Uterus (tissue), 2 donors: ENCODE measurements around the gene TMEM164.

Source experiments
- POLR2A ChIP-seq, 2 donors: fragments of 450-650 bp; IDR thresholded peaks; one replicate each; pipeline ENCODE4 v1.6.1; 2016; ENCODE audit warnings: antibody characterized with exemption in 2 of 2, mild to moderate bottlenecking in 1 of 2, moderate library complexity in 1 of 2
- TF ChIP-seq, protein P1 (sequence below), 4 experiments: fragments of 200-600 bp in 2 of 4; fragments of 450-650 bp in 2 of 4; sonication (generic) in 2 of 4; IDR thresholded peaks; one replicate each; pipeline ENCODE4 v1.5.1; 2016 to 2019; ENCODE audit warnings: antibody characterized with exemption in 4 of 4, mild to moderate bottlenecking in 2 of 4, moderate library complexity in 1 of 4

DNA sequence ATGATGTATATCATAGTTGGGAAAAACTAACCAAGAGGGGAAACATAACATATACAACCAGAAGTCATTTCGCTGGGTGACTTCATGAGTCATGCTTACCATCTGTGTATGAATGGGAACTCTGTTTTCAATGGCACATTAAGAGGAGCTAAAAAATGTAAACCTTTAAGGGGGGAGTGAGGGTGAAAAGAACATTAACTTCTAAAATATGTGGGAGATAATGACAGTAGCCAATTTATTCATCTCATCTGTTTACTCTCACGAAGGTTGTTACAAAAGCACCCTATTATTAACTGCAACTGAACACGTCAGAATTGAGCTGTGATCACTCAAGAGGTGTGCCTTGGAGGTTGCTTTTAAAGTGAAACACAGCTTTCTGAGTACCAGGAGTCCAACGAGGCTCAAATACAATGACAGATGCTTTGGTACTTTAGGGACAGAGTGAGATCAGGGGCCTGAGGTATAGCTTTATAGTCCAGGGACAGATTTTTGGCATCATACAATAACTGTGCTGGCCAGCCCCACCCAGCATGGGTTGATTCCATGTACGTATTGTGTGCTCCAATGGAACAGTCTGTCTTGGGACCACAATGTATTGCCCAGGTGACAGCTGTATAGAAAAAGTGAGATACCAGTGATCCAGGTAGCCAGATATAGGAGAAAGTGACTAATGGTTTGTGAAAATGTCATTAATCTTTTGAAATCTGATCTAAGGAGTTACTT lies 207.7 kb downstream of the TMEM164 start:
- TF ChIP-seq, protein P1, sequence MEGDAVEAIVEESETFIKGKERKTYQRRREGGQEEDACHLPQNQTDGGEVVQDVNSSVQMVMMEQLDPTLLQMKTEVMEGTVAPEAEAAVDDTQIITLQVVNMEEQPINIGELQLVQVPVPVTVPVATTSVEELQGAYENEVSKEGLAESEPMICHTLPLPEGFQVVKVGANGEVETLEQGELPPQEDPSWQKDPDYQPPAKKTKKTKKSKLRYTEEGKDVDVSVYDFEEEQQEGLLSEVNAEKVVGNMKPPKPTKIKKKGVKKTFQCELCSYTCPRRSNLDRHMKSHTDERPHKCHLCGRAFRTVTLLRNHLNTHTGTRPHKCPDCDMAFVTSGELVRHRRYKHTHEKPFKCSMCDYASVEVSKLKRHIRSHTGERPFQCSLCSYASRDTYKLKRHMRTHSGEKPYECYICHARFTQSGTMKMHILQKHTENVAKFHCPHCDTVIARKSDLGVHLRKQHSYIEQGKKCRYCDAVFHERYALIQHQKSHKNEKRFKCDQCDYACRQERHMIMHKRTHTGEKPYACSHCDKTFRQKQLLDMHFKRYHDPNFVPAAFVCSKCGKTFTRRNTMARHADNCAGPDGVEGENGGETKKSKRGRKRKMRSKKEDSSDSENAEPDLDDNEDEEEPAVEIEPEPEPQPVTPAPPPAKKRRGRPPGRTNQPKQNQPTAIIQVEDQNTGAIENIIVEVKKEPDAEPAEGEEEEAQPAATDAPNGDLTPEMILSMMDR (IDR thresholded peaks at IDR 0.05): no peak
- TF ChIP-seq POLR2A (IDR thresholded peaks at IDR 0.05): no peak
